B cell (primary cell): ENCODE data around the gene RIPOR1.

Experiments
- EZH2 ChIP-seq: IDR thresholded peaks from 2 replicates; pipeline ENCODE4 v1.6.1; 2012; ENCODE audit warnings: borderline replicate concordance, low read depth, mild to moderate bottlenecking, moderate library complexity, low read length; ENCODE audit not compliant: insufficient read depth, poor library complexity, severe bottlenecking
- TF ChIP-seq, protein P1 (sequence below): fragments of 200-600 bp; IDR thresholded peaks from one replicate; pipeline ENCODE4 v1.8.0; 2022; ENCODE audit warnings: antibody characterized with exemption, mild to moderate bottlenecking

DNA sequence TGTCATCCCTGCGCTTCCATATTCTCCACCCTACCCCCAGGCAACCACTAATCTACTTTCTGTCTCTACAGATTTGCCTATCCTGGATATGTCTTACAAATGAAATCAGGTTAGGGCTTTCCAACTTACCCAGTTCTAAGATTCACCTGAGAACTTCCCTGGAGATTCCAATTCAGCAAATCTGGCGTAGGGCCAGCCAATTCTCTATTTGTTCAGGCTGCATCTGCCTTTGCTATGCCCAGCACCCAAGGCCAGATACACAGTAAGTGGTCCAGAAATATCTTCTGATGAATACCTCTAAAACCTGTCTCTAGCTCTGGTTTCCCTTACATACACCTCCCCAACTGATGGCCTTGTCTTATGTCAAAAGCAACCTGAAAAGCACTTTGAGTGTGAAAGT is 23.3 kb downstream of the RIPOR1 start:
- no peak for TF ChIP-seq EZH2
- TF ChIP-seq, protein P1, sequence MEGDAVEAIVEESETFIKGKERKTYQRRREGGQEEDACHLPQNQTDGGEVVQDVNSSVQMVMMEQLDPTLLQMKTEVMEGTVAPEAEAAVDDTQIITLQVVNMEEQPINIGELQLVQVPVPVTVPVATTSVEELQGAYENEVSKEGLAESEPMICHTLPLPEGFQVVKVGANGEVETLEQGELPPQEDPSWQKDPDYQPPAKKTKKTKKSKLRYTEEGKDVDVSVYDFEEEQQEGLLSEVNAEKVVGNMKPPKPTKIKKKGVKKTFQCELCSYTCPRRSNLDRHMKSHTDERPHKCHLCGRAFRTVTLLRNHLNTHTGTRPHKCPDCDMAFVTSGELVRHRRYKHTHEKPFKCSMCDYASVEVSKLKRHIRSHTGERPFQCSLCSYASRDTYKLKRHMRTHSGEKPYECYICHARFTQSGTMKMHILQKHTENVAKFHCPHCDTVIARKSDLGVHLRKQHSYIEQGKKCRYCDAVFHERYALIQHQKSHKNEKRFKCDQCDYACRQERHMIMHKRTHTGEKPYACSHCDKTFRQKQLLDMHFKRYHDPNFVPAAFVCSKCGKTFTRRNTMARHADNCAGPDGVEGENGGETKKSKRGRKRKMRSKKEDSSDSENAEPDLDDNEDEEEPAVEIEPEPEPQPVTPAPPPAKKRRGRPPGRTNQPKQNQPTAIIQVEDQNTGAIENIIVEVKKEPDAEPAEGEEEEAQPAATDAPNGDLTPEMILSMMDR, result no peak
